Sigmoid colon (tissue), 7 donors: ENCODE results near the gene NCKAP5. TPM values are rescaled to one million over a fixed set of nuclear protein-coding genes. Genes with fewer than 3 reads are reported as not detected.

Source experiments
- DNase-seq: peaks from one replicate; pipeline ENCODE4 v3.0.0-alpha.2; 2019
- H3K27ac ChIP-seq, 4 donors: fragments of 200-600 bp; sonication (generic); one replicate each; pipeline ENCODE4 v1.5.1; 2016 to 2019; ENCODE audit warnings: mild to moderate bottlenecking in 1 of 4
- H3K27me3 ChIP-seq, 3 donors: fragments of 200-600 bp; sonication (generic); one replicate each; pipeline ENCODE4 v1.5.1; 2019; ENCODE audit warnings: mild to moderate bottlenecking in 1 of 3
- H3K36me3 ChIP-seq, 4 donors: fragments of 200-600 bp; sonication (generic); one replicate each; pipeline ENCODE4 v1.5.1; 2016 to 2019
- H3K4me1 ChIP-seq, 4 donors: fragments of 200-600 bp; sonication (generic); one replicate each; pipeline ENCODE4 v1.5.1; 2017 to 2019
- H3K4me3 ChIP-seq, 4 donors: fragments of 200-600 bp; sonication (generic); one replicate each; pipeline ENCODE4 v1.5.1; 2017 to 2019; ENCODE audit warnings: mild to moderate bottlenecking in 2 of 4, moderate library complexity in 1 of 4
- H3K9me3 ChIP-seq, 4 donors: fragments of 200-600 bp in 3 of 4; sonication (generic) in 3 of 4; one replicate each; pipeline versions ENCODE4 v1.5.1 to v1.6.1; 2013 to 2019
- EP300 ChIP-seq, 4 donors: sonication (generic); formaldehyde crosslinking; IDR thresholded peaks; one replicate each; pipeline ENCODE4 v1.6.1; 2017; ENCODE audit warnings: antibody characterized with exemption in 4 of 4
- POLR2A ChIP-seq, 2 donors: fragments of 450-650 bp; IDR thresholded peaks; one replicate each; pipeline ENCODE4 v1.6.1; 2016; ENCODE audit warnings: antibody characterized with exemption in 2 of 2, mild to moderate bottlenecking in 2 of 2, moderate library complexity in 2 of 2
- POLR2AphosphoS5 ChIP-seq, 4 donors: sonication (generic); formaldehyde crosslinking; IDR thresholded peaks; one replicate each; pipeline ENCODE4 v1.6.1; 2017; ENCODE audit warnings: antibody characterized with exemption in 4 of 4
- WGBS, 2 donors: extraction: QIAGEN DNeasy Blood & Tissue Kit; methylation state at CpG; one replicate each; pipeline ENCODE4 v1.1.7; 2013; 5-methylcytosine and 5-hydroxymethylcytosine counted together
- intact Hi-C: fragments of 100-400 bp; cut with DNase I; formaldehyde crosslinking; loops from one replicate; pipeline ENCODE4 v1.15.1; 2023
- polyA plus RNA-seq, 3 donors: library from polyadenylated mRNA; stranded (reverse); fragments of 200-250 nt; gene quantifications; one replicate each; pipeline ENCODE4 v1.2.3, GENCODE V29; 2013
- total RNA-seq, 4 donors: library from RNA; depleted of rRNA; stranded (reverse); fragments of >200 nt; gene quantifications; one replicate each; pipeline ENCODE4 v1.1.0, GENCODE V29; 2016
- TF ChIP-seq, protein P1 (sequence below), 4 experiments: fragments of 450-650 bp in 3 of 4; fragments of 200-600 bp in 1 of 4; IDR thresholded peaks; one replicate each; pipeline ENCODE4 v1.5.1; 2016 to 2019; ENCODE audit warnings: antibody characterized with exemption in 4 of 4, mild to moderate bottlenecking in 3 of 4, moderate library complexity in 2 of 4
- donor health status: healthy with polysubstance abuse.
- donor health status: Bipolar disorder and iron deficiency.
- donor health status: healthy.

The NCKAP5 gene
- under 1 TPM; under 0.01 to 0.83 (median 0.68) TPM for total RNA-seq
- polyA plus RNA-seq: 1 to 10 TPM in 1 of 3 donors, under 1 TPM in 2; 0.52 to 3.7 (median 0.60) TPM

GRCh38 chr2:133568172-133568571 is at the start of gene NCKAP5:
TSS of gene NCKAP5 (minus strand) at chr2:133568463. CDS start at chr2:133517526, 50,937 bp downstream.
- no peaks in the 10 kb centered on the region for H3K36me3 ChIP-seq
- intact Hi-C loops: no loop called here
- TF ChIP-seq EP300 (IDR thresholded peaks at IDR 0.05) (no peak), POLR2A (IDR thresholded peaks at IDR 0.05) (no peak), POLR2AphosphoS5 (IDR thresholded peaks at IDR 0.05) (no peak)
- TF ChIP-seq, protein P1, sequence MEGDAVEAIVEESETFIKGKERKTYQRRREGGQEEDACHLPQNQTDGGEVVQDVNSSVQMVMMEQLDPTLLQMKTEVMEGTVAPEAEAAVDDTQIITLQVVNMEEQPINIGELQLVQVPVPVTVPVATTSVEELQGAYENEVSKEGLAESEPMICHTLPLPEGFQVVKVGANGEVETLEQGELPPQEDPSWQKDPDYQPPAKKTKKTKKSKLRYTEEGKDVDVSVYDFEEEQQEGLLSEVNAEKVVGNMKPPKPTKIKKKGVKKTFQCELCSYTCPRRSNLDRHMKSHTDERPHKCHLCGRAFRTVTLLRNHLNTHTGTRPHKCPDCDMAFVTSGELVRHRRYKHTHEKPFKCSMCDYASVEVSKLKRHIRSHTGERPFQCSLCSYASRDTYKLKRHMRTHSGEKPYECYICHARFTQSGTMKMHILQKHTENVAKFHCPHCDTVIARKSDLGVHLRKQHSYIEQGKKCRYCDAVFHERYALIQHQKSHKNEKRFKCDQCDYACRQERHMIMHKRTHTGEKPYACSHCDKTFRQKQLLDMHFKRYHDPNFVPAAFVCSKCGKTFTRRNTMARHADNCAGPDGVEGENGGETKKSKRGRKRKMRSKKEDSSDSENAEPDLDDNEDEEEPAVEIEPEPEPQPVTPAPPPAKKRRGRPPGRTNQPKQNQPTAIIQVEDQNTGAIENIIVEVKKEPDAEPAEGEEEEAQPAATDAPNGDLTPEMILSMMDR (IDR thresholded peaks at IDR 0.05): no peak
- peaks cover 0 to 12% (median 11%) of the 10 kb centered on the region in 4 donors for H3K4me1 ChIP-seq
- peak within 1 kb of the TSS in 3 of 4 donors; percentile 14 to 27 (median 26) for H3K4me3 ChIP-seq
- H3K27me3 ChIP-seq: no peaks in the 10 kb centered on the region
- DNase-seq: no peak
- H3K27ac ChIP-seq: peak within 1 kb of the TSS in 1 of 4 donors; percentile 10
- WGBS, 2 donors: 1 to 6% methylated on average over 12 of the region's 12 CpGs
- H3K9me3 ChIP-seq: no peaks in the 10 kb centered on the region

DNA sequence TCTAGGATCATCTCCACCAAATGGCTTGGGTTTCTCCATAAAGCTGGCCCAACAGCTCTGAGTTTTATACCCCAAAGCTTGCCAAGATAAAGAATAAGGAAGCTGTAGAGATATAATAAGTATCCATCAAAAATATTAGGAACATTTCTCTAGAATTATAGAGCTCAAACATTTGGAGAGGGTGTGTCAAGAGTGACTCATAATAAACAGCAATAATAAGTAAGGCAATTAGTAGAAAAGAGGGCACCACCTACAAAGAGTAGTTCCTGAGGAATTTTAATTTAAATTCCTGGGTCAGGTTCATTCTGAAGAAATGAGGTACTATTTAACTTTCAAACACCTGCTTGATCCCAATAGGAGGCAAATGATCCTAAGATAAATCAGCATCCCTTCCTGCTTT is 41.4 kb upstream of the NCKAP5 start:
- H3K4me3 ChIP-seq: no peak overlapping the region
- H3K36me3 ChIP-seq: no peaks in the 10 kb centered on the region
- no peaks in the 10 kb centered on the region for H3K27me3 ChIP-seq
- no peak for TF ChIP-seq POLR2A (IDR thresholded peaks at IDR 0.05)
- TF ChIP-seq, protein P1 (IDR thresholded peaks at IDR 0.05): no peak
- TF ChIP-seq EP300 (IDR thresholded peaks at IDR 0.05): no peak
- no peak for TF ChIP-seq POLR2AphosphoS5 (IDR thresholded peaks at IDR 0.05)
- H3K4me1 ChIP-seq: no peaks in the 10 kb centered on the region
- no peak overlapping the region for H3K27ac ChIP-seq
- DNase-seq: no peak
- intact Hi-C loops: no loop called here
- H3K9me3 ChIP-seq: no peaks in the 10 kb centered on the region

DNA sequence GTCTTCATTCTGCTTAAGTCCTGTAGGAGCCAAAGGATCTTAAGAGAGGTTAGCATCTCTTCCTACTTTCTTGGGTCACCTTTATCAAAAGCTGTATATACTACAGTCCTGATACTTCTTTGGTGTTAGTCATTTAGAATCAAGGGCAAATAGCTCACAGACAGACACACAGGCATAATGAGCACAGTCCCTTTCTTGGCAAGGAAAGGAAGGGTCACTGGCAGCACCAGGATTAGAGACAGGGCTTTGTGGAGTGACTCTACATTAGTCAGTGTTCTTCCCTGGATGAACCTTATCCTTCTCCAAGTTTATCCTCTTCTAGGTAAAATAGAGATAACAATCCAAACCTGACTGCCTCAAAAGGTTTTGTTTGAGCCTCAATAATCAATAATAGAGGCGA is 40.0 kb upstream of the NCKAP5 start:
- H3K27me3 ChIP-seq: no peaks in the 10 kb centered on the region
- no peak overlapping the region for H3K27ac ChIP-seq
- H3K4me1 ChIP-seq: no peaks in the 10 kb centered on the region
- 95 to 96% methylated on average over 1 of the region's 1 CpG for WGBS, 2 donors
- no peak overlapping the region for H3K4me3 ChIP-seq
- no peaks in the 10 kb centered on the region for H3K9me3 ChIP-seq
- no peaks in the 10 kb centered on the region for H3K36me3 ChIP-seq
- intact Hi-C loops: no loop called here
- DNase-seq: no peak
- TF ChIP-seq, protein P1 (IDR thresholded peaks at IDR 0.05): no peak
- TF ChIP-seq POLR2A (IDR thresholded peaks at IDR 0.05) (no peak), EP300 (IDR thresholded peaks at IDR 0.05) (no peak), POLR2AphosphoS5 (IDR thresholded peaks at IDR 0.05) (no peak)

- TF ChIP-seq POLR2A (IDR thresholded peaks at IDR 0.05) (no peak), EP300 (IDR thresholded peaks at IDR 0.05) (no peak), POLR2AphosphoS5 (IDR thresholded peaks at IDR 0.05) (no peak)
- TF ChIP-seq, protein P1 (IDR thresholded peaks at IDR 0.05): no peak
- Histone ChIP-seq H3K4me3 (no peak overlapping the region), H3K4me1 (peaks cover 0 to 3% (median under 1%) of the 10 kb centered on the region in 4 donors), H3K36me3 (no peaks in the 10 kb centered on the region), H3K27ac (no peak overlapping the region), H3K27me3 (no peaks in the 10 kb centered on the region), H3K9me3 (no peaks in the 10 kb centered on the region)
- intact Hi-C loops: no loop called here
- WGBS, 2 donors: 81 to 87% methylated on average over 1 of the region's 1 CpG
- DNase-seq: no peak
These were observed 39.4 kb upstream of the NCKAP5 start for GRCh38 chr2:133607679-133608078.

- WGBS, 2 donors: 95 to 97% methylated on average over 1 of the region's 1 CpG
- TF ChIP-seq POLR2A (IDR thresholded peaks at IDR 0.05) (no peak), POLR2AphosphoS5 (IDR thresholded peaks at IDR 0.05) (no peak), EP300 (IDR thresholded peaks at IDR 0.05) (no peak)
- TF ChIP-seq, protein P1 (IDR thresholded peaks at IDR 0.05): no peak
- no peak overlapping the region for H3K4me3 ChIP-seq
- H3K27me3 ChIP-seq: no peaks in the 10 kb centered on the region
- H3K9me3 ChIP-seq: no peaks in the 10 kb centered on the region
- no peaks in the 10 kb centered on the region for H3K36me3 ChIP-seq
- H3K27ac ChIP-seq: no peak overlapping the region
- DNase-seq: no peak
- peaks cover 0 to 8% (median 3%) of the 10 kb centered on the region in 4 donors for H3K4me1 ChIP-seq
- intact Hi-C loops: no loop called here
These were observed 38.4 kb upstream of the NCKAP5 start for GRCh38 chr2:133606616-133607015.
